ENCODE results near the gene AP1M1.
A peak's percentile ranks its signal among the peaks of the same experiment; 100 is the strongest.

Gene AP1M1

DNA sequence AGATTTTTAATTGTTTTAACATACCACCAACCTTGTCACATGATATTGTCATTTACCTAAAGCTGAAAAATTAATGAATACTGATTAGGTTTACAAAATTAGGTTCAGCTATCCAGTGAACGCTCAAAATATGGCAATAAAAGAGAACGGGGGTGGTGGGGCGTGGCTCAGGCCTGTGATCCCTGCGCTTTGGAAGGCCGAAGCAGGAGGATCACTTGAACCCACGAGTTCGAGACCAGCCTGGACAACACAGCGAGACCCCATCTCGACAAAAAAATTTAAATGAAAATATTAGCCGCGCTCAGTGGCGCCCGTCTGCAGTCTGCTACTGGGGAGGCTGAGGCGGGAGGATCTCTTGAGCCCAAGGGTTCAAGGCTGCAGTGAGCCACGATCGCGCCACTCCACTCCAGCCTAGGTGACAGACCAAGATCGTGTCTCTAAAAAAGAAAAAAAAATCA, 13.0 kb upstream of the AP1M1 start:
- H3K4me3 ChIP-seq: peak overlapping the region; percentile 89

DNA sequence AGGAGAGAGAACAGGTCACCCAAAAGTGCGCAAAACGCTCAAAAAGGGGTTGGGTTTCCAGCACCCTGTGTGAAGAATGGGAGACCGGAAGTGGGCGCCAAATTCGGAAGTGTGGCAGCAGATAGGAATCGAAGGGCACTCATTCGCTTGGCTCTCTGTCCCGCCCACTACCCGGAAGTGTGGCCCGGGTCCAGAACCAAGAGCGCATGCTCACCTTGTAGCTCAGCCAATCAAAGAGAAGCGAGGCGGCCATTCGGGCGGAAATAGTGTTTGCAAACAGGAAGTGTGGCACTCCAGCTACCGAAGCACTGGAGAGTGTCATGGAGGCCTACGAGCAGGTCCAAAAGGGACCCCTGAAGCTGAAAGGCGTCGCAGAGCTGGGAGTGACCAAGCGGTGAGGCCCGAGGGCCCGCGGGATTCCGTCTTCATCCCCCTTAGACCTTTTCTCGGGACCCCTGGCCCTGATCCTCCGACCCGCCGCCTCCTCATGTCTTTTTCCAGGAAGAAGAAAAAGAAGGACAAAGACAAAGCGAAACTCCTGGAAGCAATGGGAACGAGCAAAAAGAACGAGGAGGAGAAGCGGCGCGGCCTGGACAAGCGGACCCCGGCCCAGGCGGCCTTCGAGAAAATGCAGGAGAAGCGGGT, 12.5 kb upstream of the AP1M1 start, which contains the start of gene FAM32A:
FAM32A (plus strand) TSS at position 288 of the 645 bp plus-strand sequence; CDS start at position 321, 33 bp downstream.
- peak within 1 kb of the TSS; percentile 89 for H3K4me3 ChIP-seq
- H4K20me1 ChIP-seq: peaks cover 45% of the 10 kb centered on the region
- TF ChIP-seq Cebpa-rat (IDR thresholded peaks at IDR 0.05): no peak
- H3K27ac ChIP-seq: peak within 1 kb of the TSS; percentile 88
- H3K36me3 ChIP-seq: peaks cover 38% of the 10 kb centered on the region
- peaks cover 15% of the 10 kb centered on the region for H3K4me1 ChIP-seq
- H3K9ac ChIP-seq: peak within 1 kb of the TSS; percentile 91
- peak within 1 kb of the TSS; percentile 89 for H3K4me2 ChIP-seq
- no peaks in the 10 kb centered on the region for H3K27me3 ChIP-seq
- H3K9me3 ChIP-seq: no peaks in the 10 kb centered on the region

More for the DNA sequence above, 13.0 kb upstream of the AP1M1 start:
- Histone ChIP-seq H3K27me3 (no peaks in the 10 kb centered on the region), H3K9ac (no peak overlapping the region), H4K20me1 (peaks cover 40% of the 10 kb centered on the region), H3K36me3 (peaks cover 32% of the 10 kb centered on the region), H3K9me3 (no peaks in the 10 kb centered on the region), H3K4me1 (peaks cover 19% of the 10 kb centered on the region), H3K27ac (no peak overlapping the region), H3K4me2 (peak overlapping the region; percentile 60)
- TF ChIP-seq Cebpa-rat (IDR thresholded peaks at IDR 0.05): no peak

DNA sequence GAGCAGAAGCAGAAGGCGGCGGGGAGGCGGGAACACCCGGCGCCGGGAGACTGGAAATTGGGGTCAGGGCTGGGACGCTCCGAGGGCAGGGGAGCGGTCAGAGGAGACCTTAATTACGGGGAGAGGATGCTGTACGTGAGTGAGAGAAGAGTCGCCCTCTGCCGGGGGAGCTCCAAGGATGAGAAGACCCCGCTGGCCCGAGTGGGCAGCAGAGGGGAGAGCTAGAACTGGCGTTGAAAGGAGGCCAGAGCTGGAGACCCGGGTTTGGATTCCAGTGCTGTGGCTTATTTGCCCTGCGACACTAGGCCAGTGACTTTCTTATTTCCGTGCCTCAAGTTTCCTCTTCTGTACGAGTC, 12.0 kb upstream of the AP1M1 start:
- H4K20me1 ChIP-seq: peaks cover 50% of the 10 kb centered on the region
- H3K9me3 ChIP-seq: no peaks in the 10 kb centered on the region
- H3K27ac ChIP-seq: peak overlapping the region; percentile 88
- H3K36me3 ChIP-seq: peaks cover 43% of the 10 kb centered on the region
- no peaks in the 10 kb centered on the region for H3K27me3 ChIP-seq
- H3K4me1 ChIP-seq: peaks cover 15% of the 10 kb centered on the region
- peak overlapping the region; percentile 89 for H3K4me2 ChIP-seq
- H3K4me3 ChIP-seq: peak overlapping the region; percentile 89
- H3K9ac ChIP-seq: peak overlapping the region; percentile 91
- no peak for TF ChIP-seq Cebpa-rat (IDR thresholded peaks at IDR 0.05)

DNA sequence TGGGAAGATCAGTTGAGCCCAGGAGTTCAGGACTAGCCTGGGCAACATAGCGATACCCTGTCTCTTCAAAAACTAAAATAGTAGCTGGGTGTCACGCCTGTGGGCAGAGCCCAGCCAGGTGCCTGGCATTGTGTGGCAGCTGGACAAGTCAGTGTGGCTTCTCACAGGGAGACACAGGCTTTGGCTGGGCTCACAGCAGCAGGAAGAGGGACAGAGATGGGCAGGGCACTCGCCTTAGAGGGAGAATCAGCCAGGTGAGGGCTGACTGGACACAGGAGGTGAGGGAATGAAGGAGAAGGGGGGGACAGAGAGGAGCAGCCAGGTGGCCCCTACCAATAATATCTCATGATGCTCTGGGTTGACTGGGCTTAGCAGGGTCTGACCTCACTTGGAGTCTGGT, 9.2 kb upstream of the AP1M1 start:
- no peaks in the 10 kb centered on the region for H3K27me3 ChIP-seq
- H4K20me1 ChIP-seq: peaks cover 60% of the 10 kb centered on the region
- H3K4me3 ChIP-seq: no peak overlapping the region
- H3K9ac ChIP-seq: peak overlapping the region; percentile 47; the same call in 1 of the 2 replicates
- H3K9me3 ChIP-seq: no peaks in the 10 kb centered on the region
- TF ChIP-seq Cebpa-rat (IDR thresholded peaks at IDR 0.05): no peak
- peaks cover 15% of the 10 kb centered on the region for H3K4me1 ChIP-seq
- H3K36me3 ChIP-seq: peaks cover 71% of the 10 kb centered on the region
- no peak overlapping the region for H3K4me2 ChIP-seq
- H3K27ac ChIP-seq: no peak overlapping the region

DNA sequence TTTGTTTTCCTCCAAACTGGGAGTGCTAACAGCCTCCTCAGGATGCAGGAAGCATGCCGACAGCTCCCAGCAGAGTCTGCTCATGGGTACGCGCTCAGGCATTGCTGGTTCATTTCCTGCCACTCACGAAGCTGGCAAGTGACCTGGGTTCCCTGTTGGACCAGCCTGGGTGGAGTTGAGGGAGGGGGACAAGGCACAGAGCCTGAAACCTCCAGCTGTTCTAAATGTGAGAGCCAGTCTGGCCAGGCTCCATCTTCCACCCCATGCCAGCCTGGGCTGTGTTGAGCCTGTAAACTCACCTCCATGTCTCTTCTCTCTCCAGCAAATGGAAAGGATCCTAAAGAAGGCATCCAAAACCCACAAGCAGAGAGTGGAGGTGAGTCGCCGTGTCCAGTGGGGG, 7.5 kb upstream of the AP1M1 start:
- H3K36me3 ChIP-seq: peaks cover 81% of the 10 kb centered on the region
- no peaks in the 10 kb centered on the region for H3K27me3 ChIP-seq
- H3K9me3 ChIP-seq: no peaks in the 10 kb centered on the region
- peaks cover 60% of the 10 kb centered on the region for H4K20me1 ChIP-seq
- H3K4me1 ChIP-seq: peaks cover 11% of the 10 kb centered on the region
- no peak overlapping the region for H3K4me3 ChIP-seq
- H3K27ac ChIP-seq: no peak overlapping the region
- TF ChIP-seq Cebpa-rat (IDR thresholded peaks at IDR 0.05): no peak
- H3K4me2 ChIP-seq: no peak overlapping the region
- H3K9ac ChIP-seq: no peak overlapping the region

DNA sequence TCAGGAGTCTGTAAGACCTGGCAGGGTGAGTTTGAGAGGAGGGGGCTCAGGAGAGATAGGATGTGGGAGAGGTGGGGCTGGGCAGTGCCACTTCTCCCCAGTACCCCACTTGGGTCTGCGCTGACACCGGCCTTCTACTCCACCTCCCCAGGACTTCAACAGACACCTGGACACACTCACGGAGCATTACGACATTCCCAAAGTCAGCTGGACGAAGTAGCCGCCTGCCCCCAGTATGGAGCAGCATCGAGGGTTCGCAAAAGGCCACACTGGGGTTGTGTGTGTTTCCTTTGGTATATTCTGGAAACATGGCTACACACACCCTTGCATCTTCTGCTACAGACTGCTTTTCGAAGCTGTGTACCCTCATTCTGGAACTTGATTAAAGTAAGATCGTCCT, 7.0 kb upstream of the AP1M1 start:
- peaks cover 11% of the 10 kb centered on the region for H3K4me1 ChIP-seq
- H3K9ac ChIP-seq: no peak overlapping the region
- H3K27ac ChIP-seq: no peak overlapping the region
- no peak overlapping the region for H3K4me3 ChIP-seq
- H3K9me3 ChIP-seq: no peaks in the 10 kb centered on the region
- no peaks in the 10 kb centered on the region for H3K27me3 ChIP-seq
- no peak overlapping the region for H3K4me2 ChIP-seq
- peaks cover 57% of the 10 kb centered on the region for H4K20me1 ChIP-seq
- peaks cover 81% of the 10 kb centered on the region for H3K36me3 ChIP-seq
- TF ChIP-seq Cebpa-rat (IDR thresholded peaks at IDR 0.05): no peak

DNA sequence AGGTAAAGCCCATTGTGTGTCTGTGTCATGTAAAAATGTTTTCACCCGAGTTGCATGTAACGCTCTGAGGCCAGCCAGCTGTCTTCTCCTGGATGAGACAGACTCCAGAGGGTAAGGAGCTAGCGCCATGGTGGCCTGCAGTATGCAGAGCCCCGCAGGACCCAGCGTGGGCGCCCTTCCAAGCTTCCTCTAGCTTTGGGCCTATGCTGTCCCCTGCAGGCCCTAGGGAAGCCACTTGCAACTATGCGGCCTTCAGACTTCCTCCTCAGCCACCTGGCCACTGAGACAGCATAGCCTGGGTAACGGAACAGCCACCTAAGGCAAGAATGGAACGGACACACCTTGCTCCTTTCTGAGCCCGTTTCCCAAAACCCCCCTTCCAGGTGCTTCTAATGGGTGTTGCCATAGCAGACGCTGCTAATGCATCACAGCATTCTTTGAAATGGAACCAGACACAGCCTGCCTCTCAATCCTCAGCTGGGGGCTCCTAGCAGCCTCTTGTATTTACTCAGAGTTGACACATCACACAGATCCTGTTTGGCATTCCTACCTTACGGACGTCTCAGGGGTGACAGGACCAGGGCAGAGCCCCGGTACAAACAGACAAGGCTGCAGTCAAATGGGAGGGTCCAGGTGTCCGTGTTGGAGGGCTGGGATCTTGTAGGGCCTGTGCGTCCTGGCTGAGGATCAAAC, 6.3 kb upstream of the AP1M1 start:
- TF ChIP-seq Cebpa-rat (IDR thresholded peaks at IDR 0.05): no peak
- H3K4me2 ChIP-seq: no peak overlapping the region
- peaks cover 51% of the 10 kb centered on the region for H4K20me1 ChIP-seq
- peaks cover 81% of the 10 kb centered on the region for H3K36me3 ChIP-seq
- H3K9me3 ChIP-seq: no peaks in the 10 kb centered on the region
- no peaks in the 10 kb centered on the region for H3K27me3 ChIP-seq
- H3K27ac ChIP-seq: no peak overlapping the region
- H3K9ac ChIP-seq: no peak overlapping the region
- no peak overlapping the region for H3K4me3 ChIP-seq
- peaks cover 6% of the 10 kb centered on the region for H3K4me1 ChIP-seq

DNA sequence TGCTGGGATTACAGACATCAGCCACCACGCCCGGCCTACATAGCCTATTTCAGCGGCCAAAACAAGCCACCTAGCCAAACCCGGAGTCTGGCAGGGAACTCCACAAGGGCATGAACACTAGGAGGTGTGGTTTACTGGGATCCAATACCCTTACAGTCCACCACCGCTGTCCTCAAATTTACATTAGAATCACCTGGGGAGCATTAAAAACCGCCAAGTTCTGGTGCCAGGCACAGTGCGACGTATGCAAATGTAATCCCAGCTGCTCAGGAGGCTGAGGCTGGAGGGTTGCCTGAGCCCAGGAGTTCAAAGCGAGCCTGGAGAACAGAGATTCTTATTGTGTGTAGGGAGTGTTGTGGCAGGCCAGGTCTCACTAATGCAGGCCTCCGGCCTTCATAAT, 4.2 kb upstream of the AP1M1 start:
- H3K27me3 ChIP-seq: no peaks in the 10 kb centered on the region

DNA sequence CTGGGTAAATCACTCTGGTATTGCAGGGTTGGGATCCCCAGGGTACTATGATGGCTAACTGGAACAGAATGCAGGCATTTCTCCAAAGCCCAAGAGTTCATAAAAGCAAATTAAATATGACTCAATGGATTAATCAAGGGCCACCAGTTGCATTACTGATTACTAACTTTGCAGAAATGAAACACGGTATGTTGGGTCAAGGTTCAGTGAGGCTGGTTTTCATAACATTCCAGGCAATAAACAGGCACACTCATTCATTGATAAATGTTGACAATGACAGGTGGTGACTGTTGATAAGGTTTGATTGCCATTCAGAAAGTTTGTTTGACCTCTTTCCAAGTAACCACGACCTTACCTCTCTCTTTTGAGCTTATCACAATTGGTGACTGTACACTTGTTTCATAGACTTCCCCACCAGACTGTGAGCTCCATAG, 506 bp upstream of the AP1M1 start:
- Histone ChIP-seq H3K27ac (peak overlapping the region; percentile 92), H3K27me3 (no peaks in the 10 kb centered on the region), H3K4me1 (peaks cover 36% of the 10 kb centered on the region), H4K20me1 (peaks cover 37% of the 10 kb centered on the region), H3K4me3 (peak overlapping the region; percentile 99), H3K9me3 (no peaks in the 10 kb centered on the region), H3K4me2 (peak overlapping the region; percentile 92), H3K36me3 (peaks cover 49% of the 10 kb centered on the region), H3K9ac (peak overlapping the region; percentile 92)
- no peak for TF ChIP-seq Cebpa-rat (IDR thresholded peaks at IDR 0.05)

More for the DNA sequence above, 4.2 kb upstream of the AP1M1 start:
- peaks cover 34% of the 10 kb centered on the region for H4K20me1 ChIP-seq
- no peak for TF ChIP-seq Cebpa-rat (IDR thresholded peaks at IDR 0.05)
- no peak overlapping the region for H3K4me2 ChIP-seq
- no peak overlapping the region for H3K4me3 ChIP-seq
- peaks cover 13% of the 10 kb centered on the region for H3K4me1 ChIP-seq
- H3K27ac ChIP-seq: no peak overlapping the region
- no peaks in the 10 kb centered on the region for H3K9me3 ChIP-seq
- no peak overlapping the region for H3K9ac ChIP-seq
- peaks cover 61% of the 10 kb centered on the region for H3K36me3 ChIP-seq

DNA sequence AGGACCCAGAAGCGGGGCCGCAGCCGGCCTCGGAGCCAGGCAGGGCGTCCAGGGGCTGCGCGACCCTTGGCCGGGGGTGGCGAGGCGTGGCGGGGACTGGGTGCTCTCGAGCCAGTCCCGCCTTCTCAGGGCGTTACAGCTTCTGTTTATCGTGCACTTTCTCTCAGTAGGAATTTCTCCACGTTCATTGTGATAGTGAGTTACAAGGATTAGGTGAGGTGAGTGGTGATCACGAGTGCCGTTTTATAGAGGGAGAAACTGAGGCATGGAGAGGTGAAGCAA, 600 bp downstream of the AP1M1 start:
- no peak for TF ChIP-seq Cebpa-rat (IDR thresholded peaks at IDR 0.05)

More for the DNA sequence above, 600 bp downstream of the AP1M1 start:
- Histone ChIP-seq H3K4me1 (peaks cover 47% of the 10 kb centered on the region), H4K20me1 (peaks cover 48% of the 10 kb centered on the region), H3K4me2 (peak overlapping the region; percentile 92), H3K9ac (peak overlapping the region; percentile 92), H3K4me3 (peak overlapping the region; percentile 99), H3K9me3 (no peaks in the 10 kb centered on the region), H3K36me3 (peaks cover 49% of the 10 kb centered on the region), H3K27me3 (no peaks in the 10 kb centered on the region), H3K27ac (peak overlapping the region; percentile 92)

All from BLaER1 (cell line).